ENCODE data around the gene CREB3L1. TPM values are rescaled to one million over a fixed set of nuclear protein-coding genes. Genes with fewer than 3 reads are reported as not detected.

The CREB3L1 gene
- total and polyA plus RNA-seq, 2 donors from 2014 or later: 2.5 to 7.3 TPM

GRCh38 chr11:46322759-46323158 lies 45.3 kb downstream of the CREB3L1 start:
- no peak for DNase-seq
- Histone ChIP-seq H3K27ac (ENCODE audit: low read depth in 2 of 2, low read length in 2 of 2) (no peak overlapping the region), H3K4me1 (ENCODE audit: control insufficient read depth in 2 of 3, insufficient read depth in 2 of 3, low read depth in 1 of 3, low read length in 3 of 3) (peaks cover 0 to 4% (median 0%) of the 10 kb centered on the region in 3 donors), H3K36me3 (ENCODE audit: control insufficient read depth in 2 of 3, insufficient read depth in 3 of 3, low read length in 3 of 3) (no peaks in the 10 kb centered on the region), H3K9me3 (ENCODE audit: control insufficient read depth in 2 of 3, insufficient read depth in 1 of 3, low read length in 3 of 3) (no peaks in the 10 kb centered on the region), H3K4me3 (ENCODE audit: low read length in 3 of 3) (no peak overlapping the region), H3K9ac (ENCODE audit: low read length in 3 of 3) (no peak overlapping the region), H3K27me3 (ENCODE audit: control insufficient read depth, insufficient read depth, low read length) (no peaks in the 10 kb centered on the region)
- no peak for FAIRE-seq
- TF ChIP-seq, protein P1, sequence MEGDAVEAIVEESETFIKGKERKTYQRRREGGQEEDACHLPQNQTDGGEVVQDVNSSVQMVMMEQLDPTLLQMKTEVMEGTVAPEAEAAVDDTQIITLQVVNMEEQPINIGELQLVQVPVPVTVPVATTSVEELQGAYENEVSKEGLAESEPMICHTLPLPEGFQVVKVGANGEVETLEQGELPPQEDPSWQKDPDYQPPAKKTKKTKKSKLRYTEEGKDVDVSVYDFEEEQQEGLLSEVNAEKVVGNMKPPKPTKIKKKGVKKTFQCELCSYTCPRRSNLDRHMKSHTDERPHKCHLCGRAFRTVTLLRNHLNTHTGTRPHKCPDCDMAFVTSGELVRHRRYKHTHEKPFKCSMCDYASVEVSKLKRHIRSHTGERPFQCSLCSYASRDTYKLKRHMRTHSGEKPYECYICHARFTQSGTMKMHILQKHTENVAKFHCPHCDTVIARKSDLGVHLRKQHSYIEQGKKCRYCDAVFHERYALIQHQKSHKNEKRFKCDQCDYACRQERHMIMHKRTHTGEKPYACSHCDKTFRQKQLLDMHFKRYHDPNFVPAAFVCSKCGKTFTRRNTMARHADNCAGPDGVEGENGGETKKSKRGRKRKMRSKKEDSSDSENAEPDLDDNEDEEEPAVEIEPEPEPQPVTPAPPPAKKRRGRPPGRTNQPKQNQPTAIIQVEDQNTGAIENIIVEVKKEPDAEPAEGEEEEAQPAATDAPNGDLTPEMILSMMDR (IDR thresholded peaks at IDR 0.05; ENCODE audit: borderline replicate concordance, extremely low read depth, insufficient read depth): no peak
- intact Hi-C loops (cut with DNase I): no loop called here

- Histone ChIP-seq H3K4me3 (ENCODE audit: low read length in 3 of 3) (no peak overlapping the region), H3K27me3 (ENCODE audit: control insufficient read depth, insufficient read depth, low read length) (no peaks in the 10 kb centered on the region), H3K9me3 (ENCODE audit: control insufficient read depth in 2 of 3, insufficient read depth in 1 of 3, low read length in 3 of 3) (no peaks in the 10 kb centered on the region), H3K9ac (ENCODE audit: low read length in 3 of 3) (no peak overlapping the region), H3K27ac (ENCODE audit: low read depth in 2 of 2, low read length in 2 of 2) (no peak overlapping the region), H3K4me1 (ENCODE audit: control insufficient read depth in 2 of 3, insufficient read depth in 2 of 3, low read depth in 1 of 3, low read length in 3 of 3) (peaks cover 0 to 10% (median 2%) of the 10 kb centered on the region in 3 donors), H3K36me3 (ENCODE audit: control insufficient read depth in 2 of 3, insufficient read depth in 3 of 3, low read length in 3 of 3) (no peaks in the 10 kb centered on the region)
- intact Hi-C loops (cut with DNase I): no loop called here
- TF ChIP-seq, protein P1 (IDR thresholded peaks at IDR 0.05; ENCODE audit: borderline replicate concordance, extremely low read depth, insufficient read depth): no peak
- DNase-seq: no peak
- FAIRE-seq: no peak
Observed at GRCh38 chr11:46326813-46327416, 49.5 kb downstream of the CREB3L1 start.

DNA sequence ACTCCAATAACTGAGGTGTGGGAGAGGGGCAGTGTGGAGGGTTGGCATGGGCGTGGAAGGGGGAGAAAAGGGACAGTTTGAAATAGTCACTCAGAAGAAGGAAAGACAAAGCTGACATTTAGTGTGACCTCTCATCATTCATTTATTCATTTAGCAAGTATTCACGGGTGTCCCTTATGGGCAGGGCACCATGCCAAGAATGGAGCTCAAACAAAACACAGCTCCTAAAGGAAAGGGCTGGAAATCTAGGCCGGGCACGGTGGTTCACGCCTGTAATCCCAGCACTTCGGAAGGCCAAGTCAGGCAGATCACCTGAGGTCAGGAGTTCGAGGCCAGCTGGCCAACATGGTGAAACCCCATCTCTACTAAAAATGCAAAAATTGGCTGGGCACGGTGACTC lies 50.4 kb downstream of the CREB3L1 start:
- Histone ChIP-seq H3K9ac (ENCODE audit: low read length in 3 of 3) (no peak overlapping the region), H3K27ac (ENCODE audit: low read depth in 2 of 2, low read length in 2 of 2) (no peak overlapping the region), H3K9me3 (ENCODE audit: control insufficient read depth in 2 of 3, insufficient read depth in 1 of 3, low read length in 3 of 3) (no peaks in the 10 kb centered on the region), H3K27me3 (ENCODE audit: control insufficient read depth, insufficient read depth, low read length) (no peaks in the 10 kb centered on the region), H3K4me3 (ENCODE audit: low read length in 3 of 3) (no peak overlapping the region), H3K36me3 (ENCODE audit: control insufficient read depth in 2 of 3, insufficient read depth in 3 of 3, low read length in 3 of 3) (no peaks in the 10 kb centered on the region), H3K4me1 (ENCODE audit: control insufficient read depth in 2 of 3, insufficient read depth in 2 of 3, low read depth in 1 of 3, low read length in 3 of 3) (peaks cover 0 to 16% (median 2%) of the 10 kb centered on the region in 3 donors)
- FAIRE-seq (no peak), DNase-seq (no peak)
- intact Hi-C loops (cut with DNase I): no loop called here
- TF ChIP-seq, protein P1 (IDR thresholded peaks at IDR 0.05; ENCODE audit: borderline replicate concordance, extremely low read depth, insufficient read depth): no peak

DNA sequence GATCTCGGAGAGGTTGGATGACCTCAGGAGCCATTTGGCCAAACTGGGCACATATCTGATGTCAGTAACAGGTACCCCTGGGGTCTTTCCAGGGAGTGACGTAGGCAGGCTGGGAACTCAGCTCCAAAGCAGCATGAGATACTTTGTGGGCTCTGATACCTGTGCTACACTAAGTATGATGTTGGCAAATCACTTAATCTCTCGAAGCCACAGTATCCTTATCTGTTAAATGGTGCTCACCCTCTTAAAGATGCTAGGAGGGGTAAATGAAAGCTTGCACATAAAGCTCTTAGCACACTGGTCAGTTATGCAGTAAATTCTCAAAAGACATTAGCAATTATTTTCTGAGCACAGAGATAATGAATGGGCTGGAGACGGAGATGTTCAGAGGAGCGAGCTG lies 52.7 kb downstream of the CREB3L1 start:
- H3K27me3 ChIP-seq (ENCODE audit: control insufficient read depth, insufficient read depth, low read length): no peaks in the 10 kb centered on the region
- H3K36me3 ChIP-seq (ENCODE audit: control insufficient read depth in 2 of 3, insufficient read depth in 3 of 3, low read length in 3 of 3): no peaks in the 10 kb centered on the region
- intact Hi-C loops (cut with DNase I): no loop called here
- peaks cover 0 to 18% (median 2%) of the 10 kb centered on the region in 3 donors for H3K4me1 ChIP-seq (ENCODE audit: control insufficient read depth in 2 of 3, insufficient read depth in 2 of 3, low read depth in 1 of 3, low read length in 3 of 3)
- H3K9ac ChIP-seq (ENCODE audit: low read length in 3 of 3): no peak overlapping the region
- H3K4me3 ChIP-seq (ENCODE audit: low read length in 3 of 3): no peak overlapping the region
- DNase-seq (no peak), FAIRE-seq (no peak)
- no peak overlapping the region for H3K27ac ChIP-seq (ENCODE audit: low read depth in 2 of 2, low read length in 2 of 2)
- H3K9me3 ChIP-seq (ENCODE audit: control insufficient read depth in 2 of 3, insufficient read depth in 1 of 3, low read length in 3 of 3): no peaks in the 10 kb centered on the region
- TF ChIP-seq, protein P1 (IDR thresholded peaks at IDR 0.05; ENCODE audit: borderline replicate concordance, extremely low read depth, insufficient read depth): no peak

Measured in kidney (tissue), 14 donors.